ENCODE measurements around the gene MTF1.

MTF1 gene

DNA sequence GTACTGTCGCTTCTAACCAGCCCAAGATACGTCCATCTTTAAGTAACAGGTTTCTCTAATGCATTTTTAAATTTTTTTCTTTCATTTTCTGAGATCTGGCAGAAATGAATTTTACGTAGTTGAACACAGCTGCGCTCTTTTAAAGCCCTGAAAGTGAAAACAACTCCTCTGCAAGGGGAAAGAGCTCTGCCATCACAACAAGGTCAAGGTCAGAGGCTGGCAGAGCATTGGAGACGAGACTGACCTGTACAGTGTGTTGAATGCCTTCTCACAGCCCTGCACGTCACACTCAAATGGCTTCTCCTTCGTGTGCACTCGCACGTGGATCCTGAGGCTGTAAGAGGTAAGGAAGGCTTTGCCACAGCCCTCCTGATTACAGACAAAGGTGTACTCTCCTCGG lies 19.7 kb downstream of the MTF1 start:
- Histone ChIP-seq H3K27me3 (ENCODE audit: control insufficient read depth, insufficient read depth, low read length, poor library complexity, severe bottlenecking) (no peaks in the 10 kb centered on the region), H3K4me1 (ENCODE audit: control insufficient read depth, insufficient read depth, low read length) (no peaks in the 10 kb centered on the region), H3K9me3 (ENCODE audit: control insufficient read depth, low read length) (no peaks in the 10 kb centered on the region), H3K27ac (ENCODE audit: insufficient read depth, low read depth, low read length, poor library complexity, severe bottlenecking) (no peak overlapping the region), H3K36me3 (ENCODE audit: control insufficient read depth, insufficient read depth, low read length) (peaks cover 12% of the 10 kb centered on the region), H3K4me3 (ENCODE audit: insufficient read depth, low read depth, low read length) (no peak overlapping the region)
- 95 to 96% methylated on average over 10 of the region's 10 CpGs for WGBS, 2 experiments

DNA sequence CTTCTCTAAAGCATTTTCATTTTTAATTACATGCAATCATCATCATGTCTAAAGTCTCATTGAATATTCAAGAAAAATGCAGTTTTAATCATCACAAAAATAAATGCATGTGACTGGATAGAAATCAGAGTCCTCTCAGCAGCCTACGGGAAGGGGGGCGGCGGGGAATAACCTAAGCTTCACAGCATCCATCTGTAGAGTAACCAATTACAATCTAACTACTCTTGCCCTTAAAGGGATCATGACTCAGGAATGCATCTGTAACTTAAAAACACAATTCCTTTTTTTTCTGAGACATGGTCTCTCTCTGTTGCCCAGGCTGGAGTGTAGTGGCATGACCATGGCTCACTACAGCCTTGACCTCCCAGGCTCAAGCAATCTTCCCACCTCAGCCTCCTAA lies 22.6 kb downstream of the MTF1 start:
- 60 to 64% methylated on average over 3 of the region's 3 CpGs for WGBS, 2 experiments
- Histone ChIP-seq H3K4me3 (ENCODE audit: insufficient read depth, low read depth, low read length) (no peak overlapping the region), H3K36me3 (ENCODE audit: control insufficient read depth, insufficient read depth, low read length) (peaks cover 30% of the 10 kb centered on the region), H3K9me3 (ENCODE audit: control insufficient read depth, low read length) (no peaks in the 10 kb centered on the region), H3K4me1 (ENCODE audit: control insufficient read depth, insufficient read depth, low read length) (no peaks in the 10 kb centered on the region), H3K27me3 (ENCODE audit: control insufficient read depth, insufficient read depth, low read length, poor library complexity, severe bottlenecking) (no peaks in the 10 kb centered on the region), H3K27ac (ENCODE audit: insufficient read depth, low read depth, low read length, poor library complexity, severe bottlenecking) (no peak overlapping the region)

- no peak overlapping the region for H3K4me3 ChIP-seq (ENCODE audit: insufficient read depth, low read depth, low read length)
- peaks cover 35% of the 10 kb centered on the region for H3K36me3 ChIP-seq (ENCODE audit: control insufficient read depth, insufficient read depth, low read length)
- no peaks in the 10 kb centered on the region for H3K27me3 ChIP-seq (ENCODE audit: control insufficient read depth, insufficient read depth, low read length, poor library complexity, severe bottlenecking)
- no peaks in the 10 kb centered on the region for H3K4me1 ChIP-seq (ENCODE audit: control insufficient read depth, insufficient read depth, low read length)
- no peaks in the 10 kb centered on the region for H3K9me3 ChIP-seq (ENCODE audit: control insufficient read depth, low read length)
- WGBS, 2 experiments: 83 to 97% methylated on average over 2 of the region's 2 CpGs
- no peak overlapping the region for H3K27ac ChIP-seq (ENCODE audit: insufficient read depth, low read depth, low read length, poor library complexity, severe bottlenecking)
Measured at GRCh38 chr1:37831809-37832208, 27.6 kb downstream of the MTF1 start.

DNA sequence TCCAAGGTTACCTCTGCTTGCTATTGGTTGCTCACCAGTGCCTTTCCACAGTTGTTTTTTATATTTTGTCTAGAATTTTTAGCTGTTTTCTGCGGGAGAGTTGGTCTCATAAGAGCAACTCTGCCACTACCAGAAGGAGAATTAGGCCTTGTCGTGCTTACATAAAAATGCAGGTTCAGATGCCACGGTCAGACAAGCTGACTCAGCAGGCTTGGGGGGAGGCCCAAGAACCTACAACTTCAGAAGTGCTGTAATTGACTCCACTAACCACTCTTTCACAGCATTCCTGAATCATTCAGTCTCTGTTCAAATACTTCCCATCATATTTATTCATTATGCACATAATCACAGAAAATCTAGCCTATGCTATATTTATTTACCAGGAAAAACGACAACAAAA lies 28.3 kb downstream of the MTF1 start:
- no peak overlapping the region for H3K27ac ChIP-seq (ENCODE audit: insufficient read depth, low read depth, low read length, poor library complexity, severe bottlenecking)
- H3K36me3 ChIP-seq (ENCODE audit: control insufficient read depth, insufficient read depth, low read length): peaks cover 35% of the 10 kb centered on the region
- 93 to 96% methylated on average over 4 of the region's 4 CpGs for WGBS, 2 experiments
- no peak overlapping the region for H3K4me3 ChIP-seq (ENCODE audit: insufficient read depth, low read depth, low read length)
- no peaks in the 10 kb centered on the region for H3K27me3 ChIP-seq (ENCODE audit: control insufficient read depth, insufficient read depth, low read length, poor library complexity, severe bottlenecking)
- H3K9me3 ChIP-seq (ENCODE audit: control insufficient read depth, low read length): no peaks in the 10 kb centered on the region
- no peaks in the 10 kb centered on the region for H3K4me1 ChIP-seq (ENCODE audit: control insufficient read depth, insufficient read depth, low read length)

DNA sequence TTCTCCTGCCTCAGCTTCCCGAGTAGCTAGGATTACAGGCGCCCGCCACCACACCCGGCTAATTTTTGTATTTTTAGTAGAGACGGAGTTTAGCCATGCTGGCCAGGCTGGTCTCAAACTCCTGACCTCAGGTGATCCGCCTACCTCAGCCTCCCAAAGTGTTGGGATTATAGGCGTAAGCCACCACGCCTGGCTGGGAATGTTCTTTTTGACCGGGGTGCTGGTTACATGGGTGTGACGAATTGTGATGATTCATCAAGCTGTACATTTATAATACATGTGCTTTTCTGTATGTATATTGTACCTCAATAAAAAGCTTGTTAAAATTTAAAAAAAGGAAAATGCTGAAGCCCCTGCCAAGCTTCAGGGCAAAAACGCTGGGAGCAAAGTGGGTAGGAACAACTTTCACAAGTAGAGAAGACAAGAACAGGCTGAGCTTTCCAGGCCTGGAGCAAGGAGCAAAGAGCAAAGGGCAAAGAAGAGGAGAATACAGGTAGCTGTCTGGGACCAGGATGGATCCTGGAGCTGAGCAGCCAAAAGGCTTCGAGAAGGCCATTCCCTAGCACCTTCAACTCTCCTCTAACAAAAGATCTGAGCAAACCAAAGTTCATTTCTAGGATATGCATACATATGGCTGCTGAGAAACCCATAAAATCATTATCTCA lies 30.9 kb downstream of the MTF1 start:
- no peak overlapping the region for H3K4me3 ChIP-seq (ENCODE audit: insufficient read depth, low read depth, low read length)
- peaks cover 22% of the 10 kb centered on the region for H3K36me3 ChIP-seq (ENCODE audit: control insufficient read depth, insufficient read depth, low read length)
- no peaks in the 10 kb centered on the region for H3K27me3 ChIP-seq (ENCODE audit: control insufficient read depth, insufficient read depth, low read length, poor library complexity, severe bottlenecking)
- no peak overlapping the region for H3K27ac ChIP-seq (ENCODE audit: insufficient read depth, low read depth, low read length, poor library complexity, severe bottlenecking)
- WGBS, 2 experiments: 85 to 88% methylated on average over 10 to 11 of the region's 12 CpGs
- no peaks in the 10 kb centered on the region for H3K4me1 ChIP-seq (ENCODE audit: control insufficient read depth, insufficient read depth, low read length)
- no peaks in the 10 kb centered on the region for H3K9me3 ChIP-seq (ENCODE audit: control insufficient read depth, low read length)

GRCh38 chr1:37825506-37825905 lies 33.9 kb downstream of the MTF1 start:
- H3K36me3 ChIP-seq (ENCODE audit: control insufficient read depth, insufficient read depth, low read length): peaks cover 30% of the 10 kb centered on the region
- 100% methylated on average over 2 of the region's 2 CpGs for WGBS, 2 experiments
- H3K27me3 ChIP-seq (ENCODE audit: control insufficient read depth, insufficient read depth, low read length, poor library complexity, severe bottlenecking): no peaks in the 10 kb centered on the region

GRCh38 chr1:37824001-37824400 lies 35.4 kb downstream of the MTF1 start:
- Histone ChIP-seq H3K4me3 (ENCODE audit: insufficient read depth, low read depth, low read length) (no peak overlapping the region), H3K36me3 (ENCODE audit: control insufficient read depth, insufficient read depth, low read length) (peaks cover 43% of the 10 kb centered on the region), H3K4me1 (ENCODE audit: control insufficient read depth, insufficient read depth, low read length) (no peaks in the 10 kb centered on the region), H3K27me3 (ENCODE audit: control insufficient read depth, insufficient read depth, low read length, poor library complexity, severe bottlenecking) (no peaks in the 10 kb centered on the region), H3K27ac (ENCODE audit: insufficient read depth, low read depth, low read length, poor library complexity, severe bottlenecking) (no peak overlapping the region), H3K9me3 (ENCODE audit: control insufficient read depth, low read length) (no peaks in the 10 kb centered on the region)
- WGBS, 2 experiments: 85 to 92% methylated on average over 2 of the region's 2 CpGs

More at GRCh38 chr1:37825506-37825905, 33.9 kb downstream of the MTF1 start:
- no peak overlapping the region for H3K27ac ChIP-seq (ENCODE audit: insufficient read depth, low read depth, low read length, poor library complexity, severe bottlenecking)
- no peaks in the 10 kb centered on the region for H3K9me3 ChIP-seq (ENCODE audit: control insufficient read depth, low read length)
- no peaks in the 10 kb centered on the region for H3K4me1 ChIP-seq (ENCODE audit: control insufficient read depth, insufficient read depth, low read length)
- no peak overlapping the region for H3K4me3 ChIP-seq (ENCODE audit: insufficient read depth, low read depth, low read length)

DNA sequence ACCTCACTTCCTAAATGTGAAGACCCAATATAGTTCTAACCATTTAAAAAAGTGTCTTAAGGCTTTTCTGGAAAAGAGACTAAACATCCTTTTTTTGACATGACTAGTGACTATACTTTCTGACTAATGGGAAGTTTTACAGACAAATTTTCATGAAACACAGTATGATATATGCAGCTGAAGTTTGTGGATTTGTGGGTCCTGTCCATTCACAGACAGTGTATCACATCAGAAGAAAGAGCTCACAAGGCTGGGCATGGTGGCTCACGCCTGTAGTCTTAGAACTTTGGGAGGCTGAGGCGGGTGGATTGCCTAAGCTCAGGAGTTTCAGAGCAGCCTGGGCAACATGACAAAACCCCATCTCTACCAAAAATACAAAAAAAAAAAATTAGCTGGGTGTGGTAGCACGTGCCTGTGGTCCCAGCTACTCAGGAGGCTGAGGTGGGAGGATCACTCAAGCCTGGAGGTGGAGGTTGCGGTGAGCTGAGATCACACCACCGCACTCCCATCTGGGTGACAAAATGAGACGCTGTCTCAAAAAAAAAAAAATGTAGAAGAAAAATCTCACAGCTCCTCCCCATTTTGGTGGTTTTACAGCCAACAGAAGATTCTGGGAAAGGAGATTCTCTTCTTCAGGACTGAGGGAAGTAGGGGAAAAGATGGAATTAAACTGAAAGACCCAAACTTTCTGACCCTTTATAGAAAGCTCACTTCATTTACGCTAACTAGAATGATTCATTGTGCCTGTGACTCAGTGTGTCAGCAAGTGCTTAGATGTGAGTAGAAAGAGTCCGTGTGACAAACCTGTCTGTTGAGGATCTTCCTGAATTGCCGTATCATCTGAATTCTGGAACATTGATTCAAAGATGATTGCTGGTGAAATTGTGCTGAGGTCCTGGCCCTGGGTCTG lies 36.2 kb downstream of the MTF1 start:
- H3K4me3 ChIP-seq (ENCODE audit: insufficient read depth, low read depth, low read length): no peak overlapping the region
- H3K36me3 ChIP-seq (ENCODE audit: control insufficient read depth, insufficient read depth, low read length): peaks cover 38% of the 10 kb centered on the region
- H3K4me1 ChIP-seq (ENCODE audit: control insufficient read depth, insufficient read depth, low read length): no peaks in the 10 kb centered on the region
- no peak overlapping the region for H3K27ac ChIP-seq (ENCODE audit: insufficient read depth, low read depth, low read length, poor library complexity, severe bottlenecking)
- WGBS, 2 experiments: 92 to 94% methylated on average over 9 of the region's 9 CpGs
- no peaks in the 10 kb centered on the region for H3K27me3 ChIP-seq (ENCODE audit: control insufficient read depth, insufficient read depth, low read length, poor library complexity, severe bottlenecking)
- no peaks in the 10 kb centered on the region for H3K9me3 ChIP-seq (ENCODE audit: control insufficient read depth, low read length)

DNA sequence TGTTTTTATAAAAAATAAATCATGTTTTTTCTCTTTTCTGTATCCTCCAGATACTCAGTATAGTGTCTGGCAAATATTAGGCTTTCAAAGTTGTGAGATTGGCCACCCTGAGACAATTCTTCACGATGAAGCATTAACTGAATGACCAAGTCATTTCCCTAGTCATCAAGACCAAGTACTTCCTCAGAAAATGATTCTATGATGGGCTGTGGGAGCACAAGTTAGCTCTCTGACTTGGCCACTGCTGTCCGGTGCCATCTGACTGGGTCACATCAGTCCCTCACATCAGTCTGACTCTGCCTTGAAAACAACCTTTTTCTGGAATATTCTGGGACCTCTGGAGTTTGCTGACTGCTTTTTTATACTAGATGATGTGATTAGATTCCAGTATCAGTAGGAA lies 37.9 kb downstream of the MTF1 start:
- Histone ChIP-seq H3K27me3 (ENCODE audit: control insufficient read depth, insufficient read depth, low read length, poor library complexity, severe bottlenecking) (no peaks in the 10 kb centered on the region), H3K9me3 (ENCODE audit: control insufficient read depth, low read length) (no peaks in the 10 kb centered on the region), H3K36me3 (ENCODE audit: control insufficient read depth, insufficient read depth, low read length) (peaks cover 38% of the 10 kb centered on the region), H3K4me1 (ENCODE audit: control insufficient read depth, insufficient read depth, low read length) (no peaks in the 10 kb centered on the region), H3K4me3 (ENCODE audit: insufficient read depth, low read depth, low read length) (no peak overlapping the region), H3K27ac (ENCODE audit: insufficient read depth, low read depth, low read length, poor library complexity, severe bottlenecking) (no peak overlapping the region)
- WGBS, 2 experiments: 89 to 97% methylated on average over 2 of the region's 2 CpGs

GRCh38 chr1:37817481-37817880 lies 41.9 kb downstream of the MTF1 start:
- H3K27me3 ChIP-seq (ENCODE audit: control insufficient read depth, insufficient read depth, low read length, poor library complexity, severe bottlenecking): no peaks in the 10 kb centered on the region
- H3K27ac ChIP-seq (ENCODE audit: insufficient read depth, low read depth, low read length, poor library complexity, severe bottlenecking): no peak overlapping the region
- 34 to 36% methylated on average over 2 of the region's 2 CpGs for WGBS, 2 experiments
- H3K36me3 ChIP-seq (ENCODE audit: control insufficient read depth, insufficient read depth, low read length): peaks cover 33% of the 10 kb centered on the region
- H3K4me3 ChIP-seq (ENCODE audit: insufficient read depth, low read depth, low read length): no peak overlapping the region
- no peaks in the 10 kb centered on the region for H3K9me3 ChIP-seq (ENCODE audit: control insufficient read depth, low read length)
- H3K4me1 ChIP-seq (ENCODE audit: control insufficient read depth, insufficient read depth, low read length): no peaks in the 10 kb centered on the region

All from ectodermal cell (in vitro differentiated cells).